OCI-LY7 (cell line): Measurements from ENCODE around the gene C2CD4C. TPM values are rescaled to one million over a fixed set of nuclear protein-coding genes. Genes with fewer than 3 reads are reported as not detected.

Source experiments
- BruUV-seq: library from RNA; stranded (reverse); fragments of 400-500 nt; replicated peaks from 2 replicates; lab custom pipeline; 2021; lab: Mats Ljungman, UMichigan
- CTCF ChIA-PET: fragments of 300-600 bp; sonication (Branson Sonifier 250); formaldehyde crosslinking; loops from one replicate; lab custom pipeline; 2022; ENCODE audit warnings: antibody characterized with exemption; ENCODE audit not compliant: unreplicated experiment; lab: Charles Lee
- POLR2A ChIA-PET: fragments of 300-600 bp; sonication (Branson Sonifier 250); formaldehyde crosslinking; loops from one replicate; lab custom pipeline; 2022; ENCODE audit warnings: antibody characterized with exemption; lab: Charles Lee
- DNase-seq: peaks from one replicate; pipeline ENCODE4 v3.0.0-alpha.2; 2015; ENCODE audit warnings: low spot score
- H2AFZ ChIP-seq: fragments of 200-600 bp; sonication (generic), shearing (Covaris generic); 2 replicates; pipeline ENCODE4 v1.6.1; 2014; ENCODE audit warnings: mild to moderate bottlenecking, antibody characterized with exemption, low read length, moderate library complexity
- H3K27ac ChIP-seq: fragments of 200-600 bp; sonication (generic); 2 replicates; pipeline ENCODE4 v1.5.1; 2014; ENCODE audit warnings: mixed run types, low read depth, mild to moderate bottlenecking, moderate library complexity, low read length, inconsistent platforms; ENCODE audit not compliant: poor library complexity, severe bottlenecking
- H3K36me3 ChIP-seq: fragments of 200-600 bp; sonication (generic); 2 replicates; pipeline ENCODE4 v1.6.1; 2014; ENCODE audit warnings: mild to moderate bottlenecking, antibody characterized with exemption, low read length, moderate library complexity, mixed read lengths; ENCODE audit not compliant: insufficient read depth
- H3K4me1 ChIP-seq: fragments of 200-600 bp; sonication (generic); 2 replicates; pipeline ENCODE4 v1.5.1; 2014; ENCODE audit warnings: mild to moderate bottlenecking, low read length; ENCODE audit not compliant: insufficient read depth, poor library complexity, severe bottlenecking
- H3K4me2 ChIP-seq: fragments of 200-600 bp; sonication (generic); 2 replicates; pipeline ENCODE4 v1.6.1; 2014; ENCODE audit warnings: mild to moderate bottlenecking, low read length
- H3K4me3 ChIP-seq: fragments of 200-600 bp; sonication (generic); 2 replicates; pipeline ENCODE4 v1.5.1; 2014; ENCODE audit warnings: mild to moderate bottlenecking, low read depth, low read length; ENCODE audit not compliant: poor library complexity, severe bottlenecking
- H3K79me2 ChIP-seq: fragments of 200-600 bp; sonication (generic); 2 replicates; pipeline ENCODE4 v1.6.1; 2016; ENCODE audit warnings: low read depth, mild to moderate bottlenecking, low read length, moderate library complexity, mixed read lengths; ENCODE audit not compliant: insufficient read depth
- H3K9me2 ChIP-seq: fragments of 200-600 bp; sonication (generic); 2 replicates; pipeline ENCODE4 v1.6.1; 2016; ENCODE audit warnings: mild to moderate bottlenecking, low read length, mixed read lengths; ENCODE audit not compliant: insufficient read depth
- H3K9me3 ChIP-seq: fragments of 200-600 bp; sonication (generic); 2 replicates; pipeline ENCODE4 v1.6.1; 2014; ENCODE audit warnings: mild to moderate bottlenecking, mixed run types, low read length, mixed read lengths
- H4K20me1 ChIP-seq: fragments of 200-600 bp; sonication (generic); 2 replicates; pipeline ENCODE4 v1.6.1; 2014; ENCODE audit warnings: mild to moderate bottlenecking, antibody characterized with exemption, low read length, moderate library complexity, mixed read lengths; ENCODE audit not compliant: insufficient read depth
- EZH2phosphoT487 ChIP-seq: fragments of 200-600 bp; sonication (generic); IDR thresholded peaks from 2 replicates; pipeline ENCODE4 v1.6.1; 2018; ENCODE audit warnings: low read depth, borderline replicate concordance, mild to moderate bottlenecking, mixed run types, antibody characterized with exemption, low read length, moderate library complexity, mixed read lengths
- intact Hi-C: fragments of 100-400 bp; cut with micrococcal nuclease; formaldehyde crosslinking; loops from one replicate; pipeline ENCODE4 v1.10.0; 2022; ENCODE audit not compliant: unreplicated experiment
- total RNA-seq, 2 experiments: library from RNA; depleted of rRNA in 1 of 2; stranded (reverse); fragments of >200 nt in 1 of 2; shearing (Covaris generic) in 1 of 2; gene quantifications; 2 replicates each; pipeline ENCODE4 v1.2.3, GENCODE V29; 2014 to 2022
- TF ChIP-seq, protein P1 (sequence below): fragments of 200-600 bp; sonication (generic); conservative IDR thresholded peaks from 2 replicates; pipeline ENCODE4 v1.5.1; 2014; ENCODE audit warnings: mild to moderate bottlenecking, antibody characterized with exemption, low read length, moderate library complexity, mixed read lengths

C2CD4C gene
- total RNA-seq, 2 experiments from 2014 or later = 0.16 to 0.59 TPM

DNA sequence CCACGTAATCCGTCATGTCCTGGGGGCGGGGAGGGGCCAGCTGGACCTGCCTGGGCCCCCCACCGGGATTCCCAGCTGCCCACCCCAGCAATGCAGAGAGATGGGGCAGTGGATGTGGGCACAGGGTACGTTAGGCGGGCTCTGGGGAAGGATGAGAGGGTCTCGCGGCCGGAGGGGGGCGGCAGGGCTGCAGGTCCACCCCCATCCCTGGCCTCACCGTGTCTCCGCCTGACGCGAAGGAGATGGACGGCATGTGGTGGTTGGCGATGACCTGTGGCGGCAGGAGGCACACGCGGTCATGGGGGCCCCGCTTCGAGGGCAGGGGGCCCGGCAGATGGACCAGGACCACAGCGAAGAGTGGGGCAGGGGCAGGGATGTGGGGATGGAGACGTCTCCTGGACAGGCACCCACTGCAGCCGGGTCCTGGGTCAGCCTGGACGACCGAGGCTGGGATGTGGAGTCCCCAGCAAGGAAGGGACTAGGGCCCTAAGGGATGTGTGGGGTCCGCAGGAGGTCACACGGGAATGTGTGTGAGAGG lies 27.5 kb upstream of the C2CD4C start:
- H2AFZ ChIP-seq = no peak overlapping the region
- H4K20me1 ChIP-seq = no peaks in the 10 kb centered on the region
- H3K27ac ChIP-seq = no peak overlapping the region
- no peaks in the 10 kb centered on the region for H3K4me1 ChIP-seq
- H3K9me3 ChIP-seq = no peaks in the 10 kb centered on the region
- H3K4me3 ChIP-seq = no peak overlapping the region
- intact Hi-C loops = no loop called here
- H3K4me2 ChIP-seq = no peak overlapping the region
- POLR2A ChIA-PET = no interaction called here
- H3K9me2 ChIP-seq = no peaks in the 10 kb centered on the region
- CTCF ChIA-PET = no interaction called here
- TF ChIP-seq EZH2phosphoT487 = no peak
- TF ChIP-seq, protein P1, sequence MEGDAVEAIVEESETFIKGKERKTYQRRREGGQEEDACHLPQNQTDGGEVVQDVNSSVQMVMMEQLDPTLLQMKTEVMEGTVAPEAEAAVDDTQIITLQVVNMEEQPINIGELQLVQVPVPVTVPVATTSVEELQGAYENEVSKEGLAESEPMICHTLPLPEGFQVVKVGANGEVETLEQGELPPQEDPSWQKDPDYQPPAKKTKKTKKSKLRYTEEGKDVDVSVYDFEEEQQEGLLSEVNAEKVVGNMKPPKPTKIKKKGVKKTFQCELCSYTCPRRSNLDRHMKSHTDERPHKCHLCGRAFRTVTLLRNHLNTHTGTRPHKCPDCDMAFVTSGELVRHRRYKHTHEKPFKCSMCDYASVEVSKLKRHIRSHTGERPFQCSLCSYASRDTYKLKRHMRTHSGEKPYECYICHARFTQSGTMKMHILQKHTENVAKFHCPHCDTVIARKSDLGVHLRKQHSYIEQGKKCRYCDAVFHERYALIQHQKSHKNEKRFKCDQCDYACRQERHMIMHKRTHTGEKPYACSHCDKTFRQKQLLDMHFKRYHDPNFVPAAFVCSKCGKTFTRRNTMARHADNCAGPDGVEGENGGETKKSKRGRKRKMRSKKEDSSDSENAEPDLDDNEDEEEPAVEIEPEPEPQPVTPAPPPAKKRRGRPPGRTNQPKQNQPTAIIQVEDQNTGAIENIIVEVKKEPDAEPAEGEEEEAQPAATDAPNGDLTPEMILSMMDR = no peak
- DNase-seq = no peak
- no peaks in the 10 kb centered on the region for H3K36me3 ChIP-seq
- no peaks in the 10 kb centered on the region for H3K79me2 ChIP-seq
- no TSS peak for BruUV-seq

DNA sequence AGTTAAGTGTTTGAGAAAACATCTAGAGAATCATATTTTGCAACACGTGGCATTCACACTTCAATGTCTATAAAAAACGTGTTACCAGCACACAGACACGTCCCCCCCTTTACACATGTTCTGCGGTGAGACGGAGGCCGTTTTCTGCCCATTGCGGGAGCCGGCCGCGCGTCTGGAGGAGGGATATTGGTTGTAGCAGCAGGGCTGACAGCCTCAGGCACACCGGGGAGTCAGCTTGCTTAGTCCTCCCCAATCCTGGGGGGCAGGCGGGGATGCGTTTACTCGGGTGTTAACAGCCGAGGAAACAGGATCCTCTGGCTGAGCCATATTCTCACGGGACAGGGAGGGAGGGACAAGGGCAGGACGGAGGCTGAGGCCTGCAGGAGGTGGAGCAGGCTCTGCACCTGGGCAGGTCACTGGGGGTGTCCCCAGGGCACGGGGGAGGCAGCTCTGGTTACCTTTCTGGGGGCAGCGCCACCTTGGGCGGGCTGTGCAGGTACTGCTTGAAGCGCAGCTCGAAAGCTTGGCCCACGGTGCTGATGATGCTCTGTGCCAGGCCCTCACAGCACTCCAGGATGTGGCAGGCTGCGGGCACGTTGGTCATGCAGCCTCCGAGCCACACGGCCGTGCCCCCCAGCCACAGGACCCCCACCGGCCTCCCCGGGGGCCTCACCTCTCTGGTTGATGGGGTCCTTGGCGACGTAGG lies 26.9 kb upstream of the C2CD4C start:
- Histone ChIP-seq H3K4me2 (no peak overlapping the region), H4K20me1 (no peaks in the 10 kb centered on the region), H3K9me3 (no peaks in the 10 kb centered on the region), H3K4me3 (no peak overlapping the region), H3K27ac (no peak overlapping the region), H3K36me3 (no peaks in the 10 kb centered on the region), H3K4me1 (no peaks in the 10 kb centered on the region), H3K79me2 (no peaks in the 10 kb centered on the region), H2AFZ (no peak overlapping the region), H3K9me2 (no peaks in the 10 kb centered on the region)
- BruUV-seq = no TSS peak
- ChIA-PET CTCF (no interaction called here), POLR2A (no interaction called here)
- intact Hi-C loops = no loop called here
- DNase-seq = no peak
- TF ChIP-seq, protein P1 = no peak
- TF ChIP-seq EZH2phosphoT487 = no peak

DNA sequence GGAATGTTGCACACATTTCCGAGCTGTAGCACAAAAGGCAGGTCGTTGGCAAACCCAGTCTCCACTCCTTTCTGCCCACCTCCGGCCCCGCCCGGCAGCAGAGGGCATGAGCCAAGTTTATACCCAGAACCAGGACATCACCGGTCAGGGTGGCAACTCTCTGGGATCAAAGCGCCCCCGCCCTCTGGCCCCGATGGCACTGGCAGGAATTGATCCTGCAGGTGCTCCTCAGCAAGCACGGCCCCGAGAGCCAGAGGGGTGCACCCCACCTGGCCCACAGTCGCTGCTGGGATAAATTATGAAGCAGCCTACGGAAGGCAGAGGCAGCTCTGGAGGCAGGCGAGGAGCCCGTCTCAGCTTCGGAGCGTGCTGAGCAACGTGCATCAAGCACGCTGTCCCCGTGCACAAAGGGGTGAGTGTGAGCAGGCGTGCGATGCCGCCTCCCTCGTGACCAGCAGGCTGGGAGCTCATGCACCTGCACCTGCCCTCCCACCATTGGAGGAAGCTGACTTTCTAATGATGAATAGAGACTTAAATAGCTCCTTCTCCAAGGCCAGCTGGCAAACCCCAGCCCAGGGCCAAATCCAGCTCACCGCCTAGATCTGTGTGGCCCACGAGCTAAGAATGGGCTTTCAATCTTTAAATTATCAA lies 26.2 kb upstream of the C2CD4C start:
- POLR2A ChIA-PET = no interaction called here
- Histone ChIP-seq H3K27ac (no peak overlapping the region), H4K20me1 (no peaks in the 10 kb centered on the region), H3K9me3 (no peaks in the 10 kb centered on the region), H3K79me2 (no peaks in the 10 kb centered on the region), H3K9me2 (no peaks in the 10 kb centered on the region), H3K36me3 (no peaks in the 10 kb centered on the region), H3K4me1 (no peaks in the 10 kb centered on the region), H2AFZ (no peak overlapping the region), H3K4me2 (no peak overlapping the region), H3K4me3 (no peak overlapping the region)
- no peak for DNase-seq
- no peak for TF ChIP-seq EZH2phosphoT487
- TF ChIP-seq, protein P1 = no peak
- intact Hi-C loops = no loop called here
- CTCF ChIA-PET = no interaction called here
- BruUV-seq = no TSS peak
